GM21528 (cell line): ENCODE data around the gene RGS16.

ENCODE experiments used
- ATAC-seq: cut with Tn5 transposase; IDR thresholded peaks from one replicate; pipeline ENCODE4 v1.9.1; 2021; ENCODE audit warnings: mild to moderate bottlenecking, moderate library complexity; ENCODE audit not compliant: unreplicated experiment, low FRiP score

The RGS16 gene

DNA sequence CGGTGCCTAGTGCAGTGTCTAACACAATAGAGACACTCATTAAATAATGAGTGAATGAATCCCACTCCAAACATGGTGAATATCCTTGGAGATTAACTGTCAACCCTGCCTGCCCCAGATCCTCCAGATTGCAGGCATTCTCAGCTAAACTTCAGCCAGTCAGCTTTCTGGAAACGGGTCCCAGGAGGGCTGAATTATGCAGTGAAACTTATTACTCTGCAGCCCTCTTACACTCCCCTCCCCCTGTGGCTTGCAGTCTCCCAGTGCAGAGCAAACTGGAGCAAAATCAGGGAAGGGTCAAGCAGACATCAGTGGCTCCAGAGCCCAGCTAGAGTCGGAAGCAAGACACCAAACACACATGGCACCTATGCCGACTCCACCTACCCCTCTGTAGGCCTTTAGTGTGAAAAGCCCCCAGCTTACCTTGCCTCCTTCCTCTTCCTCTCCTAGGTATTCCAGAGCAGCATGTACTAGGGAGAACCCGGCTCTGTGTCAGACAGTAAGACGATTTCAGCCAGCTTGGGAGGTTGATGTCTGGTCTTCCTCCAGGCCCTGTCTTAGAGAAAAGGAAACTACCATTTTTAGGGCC is 6.5 kb upstream of the RGS16 start:
- ATAC-seq, result no peak

DNA sequence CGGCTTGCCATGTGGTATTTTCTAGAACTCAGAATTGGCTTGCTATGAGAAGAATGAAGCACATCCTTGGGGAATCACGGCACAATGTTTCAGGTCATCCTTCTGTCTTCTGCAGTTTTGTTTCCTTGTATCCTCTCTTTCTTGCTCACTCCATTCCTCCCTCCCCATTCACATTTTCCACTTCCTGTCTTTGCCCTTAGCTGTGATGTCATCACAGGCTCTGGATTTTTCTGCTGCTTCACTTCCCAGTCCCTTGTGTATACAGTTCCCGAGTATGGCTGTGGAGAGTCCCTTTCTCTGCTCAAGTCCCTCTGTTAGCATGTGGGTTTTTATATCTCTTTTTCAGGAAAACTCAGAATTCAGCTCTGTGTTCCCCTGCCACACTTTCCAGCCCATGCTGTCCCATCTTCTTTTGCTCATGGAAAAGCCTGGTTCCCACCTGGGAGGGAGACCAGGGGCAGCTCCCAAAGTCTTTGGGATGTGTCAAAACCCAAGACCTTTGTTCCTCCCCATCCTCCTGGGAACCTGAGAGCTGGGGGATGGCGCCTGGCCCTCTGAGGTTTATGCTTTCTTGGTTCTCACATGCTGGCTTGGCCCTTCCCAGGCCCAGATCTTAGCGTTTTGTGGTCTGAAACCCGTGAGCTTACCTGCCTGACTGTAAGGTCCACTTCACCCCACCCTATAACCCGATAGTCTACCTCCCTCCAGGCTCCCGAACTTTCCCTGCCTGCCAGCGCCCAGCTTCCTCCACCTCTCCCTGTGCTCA is 4.8 kb upstream of the RGS16 start:
- no peak for ATAC-seq

DNA sequence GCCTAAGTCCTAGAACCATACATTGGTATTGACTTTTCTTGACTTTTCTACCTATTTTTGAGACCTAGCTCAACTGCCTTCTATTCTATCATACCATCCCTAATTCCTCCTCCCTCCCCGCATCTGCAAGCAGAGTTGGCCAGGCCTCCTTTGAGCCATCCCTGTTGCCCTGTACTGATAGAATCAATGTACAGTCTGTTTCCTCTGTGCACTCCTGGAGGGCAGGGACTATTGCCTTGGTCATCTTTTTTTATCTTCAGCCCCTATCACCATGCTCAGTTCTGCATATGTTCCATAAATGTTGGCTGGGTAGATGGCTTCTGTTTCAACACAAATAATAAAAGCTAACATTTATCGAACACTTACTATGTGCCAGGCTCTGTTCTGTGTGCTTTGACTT is 4.0 kb upstream of the RGS16 start:
- no peak for ATAC-seq

DNA sequence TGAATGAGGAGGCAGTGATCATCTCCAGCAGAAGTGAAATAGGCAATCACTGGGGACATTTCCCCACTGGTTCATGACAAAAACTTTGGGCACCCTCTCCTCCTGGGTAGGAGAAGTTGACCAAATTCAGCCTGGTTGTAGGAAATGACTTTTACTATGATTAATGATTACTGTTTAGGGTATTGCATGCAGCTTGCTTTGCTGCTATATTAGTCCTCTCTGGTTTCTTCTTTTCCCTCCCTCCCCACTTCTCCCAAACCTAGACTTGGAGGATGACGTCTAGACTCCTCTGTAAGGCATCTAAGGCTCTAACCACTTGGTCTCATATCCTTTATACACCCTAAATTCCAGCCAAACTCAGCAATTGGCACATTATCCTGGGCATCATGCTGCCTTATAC is 3.4 kb upstream of the RGS16 start:
- ATAC-seq, result no peak

- ATAC-seq, result peak; percentile 22
Measured at GRCh38 chr1:182603646-182604174, 479 bp downstream of the RGS16 start.

DNA sequence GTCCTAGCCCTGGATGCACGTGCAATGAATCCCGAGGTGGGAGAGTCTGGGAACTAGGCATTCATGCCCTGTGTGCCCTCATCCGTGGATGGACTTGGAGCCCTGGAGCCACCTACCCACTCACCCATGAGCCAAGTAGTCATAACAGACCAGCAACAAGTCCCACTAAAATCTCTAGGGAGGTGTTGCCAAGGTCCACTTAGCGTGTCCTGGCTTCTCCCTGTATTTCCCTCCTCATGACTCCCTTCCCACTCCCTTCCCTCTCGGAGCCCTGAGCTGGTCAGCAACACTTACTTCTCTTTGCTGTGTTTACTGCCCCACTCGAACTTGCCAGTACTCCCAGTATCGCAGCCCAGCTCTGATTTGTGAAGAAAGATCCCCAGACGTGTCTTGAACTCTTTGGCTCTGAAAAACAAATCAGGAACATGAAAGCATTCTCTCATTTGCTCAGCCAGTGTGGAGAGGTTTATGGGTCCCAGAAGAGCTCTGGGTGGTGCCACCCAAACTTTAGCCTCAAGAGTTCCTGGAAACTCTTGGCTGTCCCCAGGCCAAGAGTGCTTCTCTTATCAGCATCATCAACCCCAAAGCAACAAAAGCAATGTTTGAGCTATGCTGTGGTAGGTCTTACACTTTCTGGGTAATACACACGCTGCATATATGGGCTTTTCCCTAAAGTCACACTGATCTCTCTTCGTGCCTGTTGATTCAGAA is 1.1 kb downstream of the RGS16 start:
- ATAC-seq, result no peak

GRCh38 chr1:182601913-182602312 is 2.3 kb downstream of the RGS16 start:
- ATAC-seq, result no peak

GRCh38 chr1:182601416-182601786 is 2.8 kb downstream of the RGS16 start:
- no peak for ATAC-seq

GRCh38 chr1:182600745-182601415 is 3.3 kb downstream of the RGS16 start:
- ATAC-seq, result no peak

- no peak for ATAC-seq
Measured at GRCh38 chr1:182600036-182600713, 4.0 kb downstream of the RGS16 start.

DNA sequence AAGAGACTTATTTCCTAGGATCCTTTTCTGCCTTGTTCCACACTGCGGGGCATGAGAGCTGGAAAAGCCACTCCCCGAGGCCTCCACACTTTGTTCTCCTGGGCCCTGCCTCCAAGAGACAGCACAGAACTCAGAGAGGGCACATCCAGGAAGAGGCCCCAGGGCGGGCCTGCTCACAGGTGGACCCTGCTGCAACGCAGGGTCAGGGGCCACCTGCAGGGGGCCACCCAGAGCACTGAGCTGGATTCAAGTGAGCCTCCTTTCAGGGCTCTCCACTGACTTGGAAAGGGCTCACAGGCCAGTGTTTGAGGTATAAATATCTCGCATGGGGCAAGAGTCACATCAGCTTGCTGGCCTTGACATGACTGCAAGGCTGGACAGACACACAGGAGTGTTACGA is 4.8 kb downstream of the RGS16 start:
- no peak for ATAC-seq

DNA sequence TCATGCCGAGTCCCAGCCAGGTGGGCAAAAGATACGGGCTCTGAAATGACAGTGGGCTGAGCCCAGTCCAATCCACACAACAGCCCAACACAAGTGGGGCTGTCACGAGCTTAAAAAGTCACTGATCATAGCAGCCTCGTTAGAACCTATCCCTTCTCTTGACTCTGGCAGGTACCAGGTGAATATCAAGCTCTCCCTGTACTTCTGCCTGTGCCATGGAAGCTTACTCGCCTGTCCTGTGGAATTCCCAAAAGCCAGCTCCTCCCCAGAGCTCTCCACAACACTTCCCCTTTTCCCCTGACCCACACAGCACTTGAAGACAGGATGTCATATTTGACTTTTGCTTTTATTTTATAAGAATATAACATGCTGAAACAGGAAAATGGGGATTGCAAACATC is 5.9 kb downstream of the RGS16 start:
- ATAC-seq, result no peak

- ATAC-seq, result no peak
Measured at GRCh38 chr1:182596934-182597333, 7.3 kb downstream of the RGS16 start.

DNA sequence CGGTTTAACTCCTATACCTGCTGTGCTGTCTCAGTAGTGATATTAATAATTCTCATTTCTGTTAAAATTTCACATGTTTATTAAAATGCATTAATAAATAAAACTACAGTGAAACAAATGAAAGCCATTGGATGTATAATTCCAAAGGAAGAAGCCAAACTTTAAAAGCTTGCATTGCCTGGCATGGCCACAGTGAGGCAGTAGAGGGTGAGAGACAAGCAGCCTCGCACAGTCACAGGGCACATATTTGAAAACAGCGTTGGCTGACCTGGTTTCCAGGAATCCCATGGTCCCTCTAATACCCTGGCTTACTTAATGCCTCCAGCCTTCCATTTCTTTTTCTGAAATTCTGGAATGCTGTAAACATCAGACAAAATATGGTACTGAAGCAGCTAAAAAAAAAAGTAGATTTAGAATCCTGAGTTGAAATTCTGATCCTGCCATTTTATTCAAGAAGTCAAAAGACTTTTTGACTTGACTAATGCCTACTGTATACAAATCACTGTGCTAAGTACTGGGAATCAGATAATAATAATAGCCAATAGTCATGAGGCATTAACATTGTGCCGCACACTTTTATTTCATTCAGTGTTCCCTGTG is 8.4 kb downstream of the RGS16 start:
- ATAC-seq, result no peak

DNA sequence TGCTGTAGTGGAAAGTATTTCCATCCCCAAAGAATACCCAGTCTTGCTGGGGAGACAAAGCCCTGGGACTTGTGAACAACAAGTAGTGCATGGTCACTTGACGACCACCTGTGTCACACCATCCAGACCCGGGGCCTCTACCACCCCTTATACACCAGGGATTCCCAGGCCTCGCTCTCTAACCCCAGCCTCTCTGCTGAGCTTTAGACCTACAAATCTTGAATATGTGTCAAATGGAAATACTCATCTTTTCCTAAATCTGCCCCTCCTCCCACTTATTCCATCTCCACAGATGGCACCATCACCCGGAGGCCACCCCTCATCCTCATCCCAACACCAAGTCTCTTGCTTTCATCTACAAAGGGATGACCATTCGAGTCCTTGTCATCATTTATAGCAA is 14.3 kb downstream of the RGS16 start:
- ATAC-seq, result no peak

GRCh38 chr1:182589520-182589919 is 14.7 kb downstream of the RGS16 start:
- no peak for ATAC-seq

DNA sequence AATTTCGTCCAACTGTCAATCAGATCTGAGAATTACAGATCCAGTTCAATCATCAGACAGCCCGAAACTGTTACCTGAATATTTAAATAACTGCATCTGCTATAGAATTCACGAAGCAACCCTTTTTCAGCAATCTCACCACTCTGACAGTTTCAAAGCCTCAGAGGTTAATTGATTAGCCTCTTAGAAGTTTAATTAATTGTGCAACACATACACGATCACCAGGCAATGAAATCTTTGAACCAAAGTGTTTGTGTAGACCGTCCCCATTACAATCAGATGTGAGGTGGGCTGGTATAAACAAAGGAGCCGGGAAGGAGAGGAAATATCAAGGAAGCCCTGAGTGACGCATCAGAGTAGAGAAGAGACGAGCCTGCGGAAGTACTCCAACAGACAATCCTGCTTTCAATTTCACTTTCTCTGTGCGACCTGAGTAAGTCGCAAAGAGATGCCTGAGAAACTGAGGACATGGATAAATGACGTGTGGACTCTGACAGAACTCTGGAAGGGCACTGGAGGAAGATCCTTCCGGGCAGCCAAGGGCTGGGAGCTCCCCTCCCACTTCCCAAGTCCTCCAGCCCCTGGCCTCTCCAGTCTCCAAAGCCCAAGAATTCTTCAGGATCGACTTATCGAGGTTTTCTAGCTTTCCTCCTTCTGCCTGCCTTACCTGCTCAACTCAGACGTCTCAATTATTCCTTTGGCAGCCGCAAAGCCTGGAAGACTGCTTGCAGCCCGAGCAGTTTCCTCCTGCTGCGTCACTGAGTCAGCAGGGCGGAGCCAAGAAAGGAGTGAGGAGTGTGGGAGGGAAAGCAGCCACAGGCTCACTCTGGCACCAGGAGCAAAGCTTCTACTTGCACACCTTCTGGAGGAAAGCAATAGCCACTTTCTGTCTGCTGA is 15.4 kb downstream of the RGS16 start, which contains the start of gene RNASEL:
TSS of gene RNASEL (minus strand) at position 757 of the 897 bp plus-strand sequence. CDS start 2,450 bp downstream, outside the sequence.
- peak; percentile 84 for ATAC-seq

DNA sequence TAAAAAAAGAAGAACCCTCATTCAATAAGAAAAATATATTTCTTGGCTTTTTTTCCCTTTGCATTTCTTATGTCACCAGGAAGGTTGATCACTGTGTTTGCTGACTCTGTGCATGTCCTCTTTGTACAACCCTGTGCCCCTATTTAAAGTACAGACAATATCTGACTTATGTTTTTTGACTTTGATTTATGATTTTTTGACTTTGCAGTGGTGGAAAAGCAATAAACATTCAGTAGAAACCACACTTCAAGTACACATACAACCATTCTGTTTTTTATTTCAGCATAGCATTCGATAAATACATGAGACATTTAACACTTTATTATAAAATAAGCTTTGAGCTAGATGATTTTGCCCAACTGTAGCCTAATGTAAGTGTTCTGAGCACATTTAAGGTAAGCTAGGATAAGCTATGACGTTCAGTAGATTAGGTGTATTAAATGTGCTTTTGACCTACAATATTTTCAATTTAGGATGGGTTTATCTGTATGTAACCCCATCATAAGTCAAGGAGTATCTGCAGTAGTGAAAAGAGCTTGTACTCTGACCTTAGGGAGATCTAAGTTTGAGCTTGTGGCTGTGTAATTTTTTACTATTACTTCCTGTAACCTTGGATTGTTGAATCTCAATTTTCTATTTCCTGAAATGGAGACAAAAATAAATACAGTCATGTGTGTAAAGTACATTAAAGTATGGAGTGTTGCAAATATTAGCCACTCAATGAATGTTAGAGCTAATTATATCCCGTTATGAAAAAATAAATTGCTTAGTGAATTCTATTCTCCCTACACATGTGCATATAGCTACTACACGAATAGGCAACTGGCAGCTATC is 16.3 kb downstream of the RGS16 start:
- ATAC-seq, result no peak
